Fibroblast of peridontal ligament (primary cell): Measurements from ENCODE around the gene SNX18.
A peak's percentile ranks its signal among the peaks of the same experiment; 100 is the strongest.
"Not testable (repeated sequence)": the region's sequence is repeated elsewhere in the genome, so short reads cannot be mapped to it uniquely, and the experiment has no call there.

Experiments
- DNase-seq: peaks from one replicate; pipeline ENCODE4 v3.0.0-alpha.2; 2010; ENCODE audit errors: extremely low read depth

Gene SNX18

DNA sequence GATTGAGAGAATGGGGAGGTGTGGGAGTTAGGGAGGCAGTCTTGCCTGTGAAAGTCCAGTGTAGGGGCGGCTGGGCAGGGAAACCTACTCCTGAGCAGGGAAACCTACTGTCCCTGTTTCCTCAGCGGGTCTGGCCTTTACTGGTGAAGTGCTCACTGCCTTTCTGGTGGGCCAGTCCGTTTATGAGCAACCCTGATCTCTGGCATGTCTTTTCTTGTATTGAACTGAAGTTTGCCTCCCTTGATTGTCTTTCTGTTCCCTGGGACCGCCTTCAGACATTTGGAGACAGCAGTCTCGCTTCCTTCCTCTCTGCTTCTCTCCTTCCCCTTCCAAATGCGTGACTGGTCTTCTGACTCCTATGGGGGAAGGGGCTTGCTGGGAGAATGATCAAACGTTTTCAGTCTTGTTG, 2.9 kb downstream of the SNX18 start:
- peak; percentile 53 for DNase-seq

DNA sequence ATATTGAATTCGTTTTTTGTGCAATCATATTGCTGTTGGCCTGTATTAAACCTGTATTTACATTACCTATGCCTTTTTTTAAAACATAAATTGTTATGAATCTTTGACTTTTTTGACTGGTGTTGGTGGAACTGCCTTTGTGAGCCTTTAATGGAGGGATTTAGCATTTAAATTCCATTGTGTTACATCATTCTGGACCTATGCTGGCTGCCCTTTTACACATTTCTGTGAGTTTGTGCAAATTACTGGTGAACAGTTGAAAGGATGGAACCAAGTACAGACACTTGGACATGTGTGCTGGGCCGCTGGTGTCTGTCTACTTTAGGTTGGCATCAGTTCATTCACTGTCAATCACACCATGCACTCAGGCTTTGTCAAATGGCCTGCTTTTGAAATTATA, 3.4 kb downstream of the SNX18 start:
- peak; percentile 51 for DNase-seq

DNA sequence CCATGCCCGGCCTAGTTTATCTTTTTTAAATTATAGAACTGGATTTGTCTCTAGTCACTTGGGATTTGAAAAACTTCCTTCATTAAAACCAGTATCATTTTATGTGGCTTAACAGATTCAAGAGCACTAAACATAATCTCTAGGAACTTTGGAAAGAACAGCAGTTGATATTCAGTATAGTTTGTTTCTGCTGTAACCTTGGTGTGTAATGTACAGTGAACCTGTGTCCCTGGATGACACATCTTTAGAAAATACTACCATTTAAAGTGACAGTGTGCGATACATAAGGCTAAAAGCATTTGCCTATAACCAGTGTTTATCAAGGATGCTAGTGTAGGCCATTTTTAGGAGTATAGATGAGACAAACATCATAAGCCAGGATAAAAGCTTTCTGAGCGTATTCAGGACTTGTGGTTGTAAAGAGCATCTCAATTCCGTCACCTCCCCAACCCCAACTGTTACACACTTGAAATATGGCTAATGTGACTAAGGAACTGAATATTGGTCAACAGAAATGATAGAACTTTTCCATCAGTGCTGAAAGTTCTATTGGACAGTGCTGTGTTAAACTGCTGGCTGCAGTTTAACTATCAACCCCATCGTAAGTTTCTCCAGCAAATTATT, 4.4 kb downstream of the SNX18 start:
- DNase-seq = no peak

DNA sequence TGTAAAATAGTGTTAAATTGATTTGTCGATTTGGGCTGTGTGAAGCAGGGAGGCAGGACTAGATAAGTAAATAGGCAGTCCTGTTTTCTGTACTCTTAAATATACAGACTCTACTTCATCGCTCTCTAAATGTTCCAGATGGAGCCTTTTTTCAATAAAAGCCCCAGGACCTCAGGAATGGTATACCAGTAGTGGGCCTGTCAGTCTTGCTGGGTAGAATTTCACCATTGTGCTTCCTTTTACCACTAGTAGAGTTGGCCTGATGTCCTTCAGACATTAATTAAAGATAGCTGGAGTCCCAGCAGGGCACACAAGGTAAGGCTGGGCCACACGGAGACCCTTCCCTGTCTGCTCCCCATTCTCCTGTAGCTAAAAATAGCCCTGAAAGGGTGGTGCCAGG, 6.0 kb downstream of the SNX18 start:
- DNase-seq = no peak

- DNase-seq = no peak
These were observed 6.5 kb downstream of the SNX18 start for GRCh38 chr5:54524082-54524481.

- DNase-seq = no peak
These were observed 7.1 kb downstream of the SNX18 start for GRCh38 chr5:54524704-54525103.

DNA sequence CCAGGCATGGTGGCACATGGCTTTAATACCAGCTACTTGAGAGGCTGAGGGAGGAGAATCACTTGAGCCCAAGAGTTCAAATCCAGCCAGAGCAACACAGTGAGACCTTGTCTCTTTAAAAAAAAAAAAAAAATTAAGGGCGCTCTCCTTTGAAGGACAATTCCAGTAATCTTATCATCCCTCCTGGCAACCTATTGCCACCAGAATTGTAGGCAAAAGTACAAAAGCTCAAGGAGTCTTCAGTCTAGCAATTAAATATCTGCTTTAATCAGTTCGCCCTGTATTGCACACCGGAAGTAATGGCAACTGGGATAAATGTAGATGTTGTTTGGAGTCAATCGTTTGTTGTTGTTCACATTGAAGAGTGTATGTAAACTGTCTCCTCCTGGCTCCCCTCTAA, 7.7 kb downstream of the SNX18 start:
- peak; percentile 1 for DNase-seq

DNA sequence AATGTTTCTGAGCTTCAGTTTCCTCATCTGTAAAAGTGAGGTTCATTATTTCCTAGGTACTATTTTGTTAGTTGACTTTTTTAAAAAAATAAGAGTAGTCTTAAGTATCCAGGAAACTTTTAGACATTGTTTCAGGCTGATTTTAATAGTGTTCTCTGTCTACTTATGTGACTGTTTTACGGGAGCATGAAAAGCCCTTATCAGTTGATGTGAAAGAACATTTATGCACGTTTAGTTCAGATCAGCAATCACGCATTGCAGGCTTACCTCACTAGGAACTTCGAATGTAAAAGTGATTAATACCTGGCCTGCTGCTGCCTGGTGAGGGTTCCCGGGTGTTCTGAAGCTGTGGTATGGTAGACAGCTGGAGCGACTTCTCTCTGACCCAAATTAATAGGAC, 8.1 kb downstream of the SNX18 start:
- DNase-seq = peak; percentile 0

- peak; percentile 10 for DNase-seq
These were observed 9.2 kb downstream of the SNX18 start for GRCh38 chr5:54526604-54527288.

DNA sequence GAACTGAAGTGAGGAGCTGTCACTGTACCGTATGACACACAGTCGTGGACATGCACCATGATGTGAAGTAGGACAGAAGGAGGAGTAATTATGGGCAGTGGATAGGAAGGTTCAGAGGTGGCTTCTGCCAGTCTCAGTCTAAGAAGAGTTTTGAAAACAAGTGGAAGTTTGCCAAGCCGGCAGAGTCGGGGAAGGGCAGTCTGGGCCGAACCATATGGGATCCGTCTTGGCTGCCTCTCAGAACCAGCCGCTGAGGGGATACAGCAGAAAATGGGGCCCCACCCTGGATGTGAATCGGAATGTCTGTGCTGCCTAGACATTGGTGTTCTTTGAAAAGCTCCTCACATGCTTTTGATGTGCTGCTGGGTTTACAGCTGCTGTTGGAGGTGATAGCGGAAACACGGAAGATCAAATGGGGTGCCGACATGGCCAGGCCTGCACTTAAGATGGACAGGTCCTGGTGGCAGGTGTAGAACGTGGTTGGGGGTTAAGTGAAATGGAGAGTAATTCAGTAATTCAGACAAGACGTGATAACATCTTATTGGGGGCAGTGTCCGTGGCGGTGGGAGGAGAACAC, 11.2 kb downstream of the SNX18 start:
- DNase-seq = peak; percentile 0

DNA sequence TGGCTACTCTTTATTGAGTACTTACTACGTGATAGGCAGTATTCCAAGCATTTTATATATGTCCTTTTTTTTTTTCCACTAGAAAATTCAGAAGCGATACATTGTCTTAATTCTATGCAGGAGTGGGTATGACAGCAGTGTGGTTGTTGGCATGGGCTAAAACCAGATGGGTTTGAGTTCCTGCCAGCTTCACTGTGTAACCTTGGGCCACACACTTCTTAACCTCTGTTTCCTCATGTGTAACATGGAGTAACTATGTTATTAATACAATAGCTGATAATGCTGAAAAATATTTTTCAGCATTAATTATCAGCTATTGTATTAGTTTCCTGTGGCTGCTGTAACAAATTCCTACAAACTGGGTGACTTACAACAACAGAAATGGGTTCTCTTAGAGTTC, 12.0 kb downstream of the SNX18 start:
- DNase-seq = peak; percentile 54

DNA sequence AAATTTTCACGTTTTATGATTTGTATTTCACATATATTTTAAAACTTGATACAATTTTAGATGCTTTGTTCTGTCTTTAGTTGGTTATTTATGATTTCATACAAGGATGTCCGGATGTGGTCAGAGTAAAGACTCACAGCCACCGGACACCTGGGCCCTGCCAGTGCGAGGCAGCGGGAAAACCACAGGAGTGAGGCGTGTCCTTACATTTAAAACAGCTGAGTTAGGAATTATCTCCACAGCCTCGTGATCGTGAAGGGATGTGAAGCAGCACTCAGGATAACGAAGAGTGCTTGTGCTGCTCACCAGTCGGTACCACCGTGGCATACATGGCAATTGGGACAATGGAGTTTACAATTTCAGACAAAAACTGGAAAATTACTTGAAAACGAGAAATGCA, 14.0 kb downstream of the SNX18 start:
- DNase-seq = no peak

GRCh38 chr5:54533541-54534190, 16.1 kb downstream of the SNX18 start:
- no peak for DNase-seq

- DNase-seq = no peak
These were observed 16.8 kb downstream of the SNX18 start for GRCh38 chr5:54534191-54535004.

- no peak for DNase-seq
These were observed 17.7 kb downstream of the SNX18 start for GRCh38 chr5:54535149-54535844.

GRCh38 chr5:54536375-54536774, 18.8 kb downstream of the SNX18 start:
- DNase-seq = not testable (repeated sequence)

GRCh38 chr5:54536861-54537260, 19.3 kb downstream of the SNX18 start:
- DNase-seq = not testable (repeated sequence)

DNA sequence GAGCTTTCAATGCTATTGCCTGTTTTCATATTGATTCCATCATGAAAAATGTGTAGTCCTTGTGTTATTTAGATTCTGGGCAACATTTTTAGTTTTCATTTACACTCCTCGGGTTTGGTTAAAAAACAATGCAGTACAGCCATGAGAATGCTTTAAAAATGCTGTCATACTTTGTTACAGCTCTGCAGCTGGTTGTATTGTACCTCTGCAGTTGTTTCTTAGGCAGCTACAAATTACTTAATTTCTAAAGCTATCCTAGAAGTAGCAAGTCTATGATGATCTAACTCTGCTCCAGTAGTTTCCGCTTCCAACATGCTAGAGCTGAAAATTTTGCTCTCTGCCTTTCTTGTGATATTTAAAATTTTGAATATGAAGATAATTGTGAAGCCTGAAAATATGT, 20.2 kb downstream of the SNX18 start:
- DNase-seq = peak; percentile 46

- DNase-seq = no peak
These were observed 20.6 kb downstream of the SNX18 start for GRCh38 chr5:54538156-54538555.

DNA sequence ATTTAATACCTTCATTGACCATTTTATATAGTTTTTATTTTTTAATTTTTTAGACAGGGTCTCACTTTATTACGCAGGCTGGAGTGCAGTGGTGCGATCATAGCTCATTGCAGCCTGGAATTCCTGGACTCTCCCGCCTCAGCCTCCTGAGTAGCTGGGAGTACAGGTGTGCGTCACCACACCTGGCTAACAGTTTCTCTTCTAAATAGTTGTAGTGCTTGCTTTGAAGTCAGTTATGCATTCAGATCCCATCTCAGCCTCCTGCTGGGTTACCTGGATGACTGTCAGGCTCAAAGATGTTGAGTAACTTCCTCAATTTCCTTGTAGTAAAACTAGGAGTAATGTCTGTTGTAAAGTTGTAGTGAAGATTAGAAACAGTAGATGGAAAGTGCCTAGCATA, 21.4 kb downstream of the SNX18 start:
- DNase-seq = no peak

DNA sequence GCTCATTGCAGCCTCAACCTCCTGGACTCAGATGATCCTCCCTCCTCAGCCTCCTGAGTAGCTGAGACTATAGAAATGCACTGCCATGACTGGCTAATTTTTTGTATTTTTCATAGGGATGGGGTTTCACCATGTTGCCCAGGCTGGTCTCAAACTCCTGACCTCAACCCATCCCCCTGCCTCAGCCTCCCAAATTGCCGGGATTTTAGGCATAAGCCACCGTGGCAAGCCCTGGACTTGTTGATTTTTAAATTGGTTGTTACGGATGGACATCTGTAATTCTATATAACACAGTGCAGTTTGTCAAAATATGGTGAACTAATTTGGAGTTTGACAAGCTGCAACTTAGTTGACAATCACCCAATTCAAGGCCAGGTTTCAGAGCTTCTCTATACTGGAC, 22.7 kb downstream of the SNX18 start:
- no peak for DNase-seq
